Heart left ventricle (tissue), 13 donors: ENCODE measurements around the gene RASEF.

Source experiments
- CTCF ChIP-seq, 12 donors: fragments of 200-600 bp; sonication (generic) in 4 of 12; IDR thresholded peaks; one replicate each; pipeline versions ENCODE4 v1.5.0 to v1.8.0; 2018 to 2022; ENCODE audit warnings: antibody characterized with exemption in 12 of 12, mild to moderate bottlenecking in 5 of 12
- POLR2A ChIP-seq, 2 donors: fragments of 450-650 bp; IDR thresholded peaks; one replicate each; pipeline ENCODE4 v1.6.1; 2017; ENCODE audit warnings: antibody characterized with exemption in 2 of 2, mild to moderate bottlenecking in 2 of 2, moderate library complexity in 2 of 2
- donor health status: ischemic (EF 13 %, LVEDD 7.1; RV severe dilation, severe dysfunction).
- donor health status: DM: no; HTN: yes; CAD: no.
- donor health status: DM: no; HTN: no; CAD: no.
- donor health status: ischemic (EF 25% LVEDD 6.9; RV normal size, moderate dysfunction).
- donor health status: ischemic (EF 25% LVEDD 5.7; RV mildly dilated, moderate dysfunction).
- donor health status: ischemic (EF 35%, LVEDD 5.7; RV mildly dilated, moderate dysfunction).
- donor health status: nonischemic (EF 11% LVEDD 7.7; RV severe dilation, severe dysfunction).
- donor health status: DM: yes; HTN: yes; CAD: no.
- donor health status: PGD.
- donor health status: ischemic (EF 29% LVEDD 5.4; RV normal size, mild dysfunction).
- donor health status: nonischemic (EF 23%, LVEDD 6.1; RV moderate dilation, normal function).

DNA sequence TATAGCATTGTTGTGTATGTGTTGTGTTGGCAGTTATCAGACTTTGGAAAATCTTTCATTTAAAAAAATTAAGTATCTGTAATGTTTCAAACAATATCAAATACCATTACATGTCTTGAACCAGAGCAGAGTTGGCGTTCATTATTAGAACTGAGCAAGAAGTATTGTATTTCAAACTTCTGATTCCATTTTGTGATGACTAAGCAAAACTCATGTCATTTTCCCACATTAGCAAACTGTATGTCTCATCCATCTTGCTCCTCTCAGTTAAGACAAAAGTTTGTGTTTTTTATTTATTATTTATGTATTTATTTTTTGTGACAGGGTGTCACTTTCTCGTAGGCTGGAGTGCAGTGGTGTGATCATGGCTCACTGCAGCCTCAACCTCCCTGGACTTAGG lies 4.6 kb upstream of the RASEF start:
- TF ChIP-seq CTCF (IDR thresholded peaks at IDR 0.05) (no peak), POLR2A (IDR thresholded peaks at IDR 0.05) (no peak)
